Trophoblast cell (in vitro differentiated cells and primary cell): ENCODE results near the gene KRTAP5-4.
"Not testable (repeated sequence)": the region's sequence is repeated elsewhere in the genome, so short reads cannot be mapped to it uniquely, and the experiment has no call there.

Source experiments
- DNase-seq, 2 donors: peaks; one replicate each; pipeline ENCODE4 v3.0.0-alpha.2; 2016
- H2AFZ ChIP-seq: 2 replicates; pipeline ENCODE4 v1.6.1; 2013; ENCODE audit warnings: low read length, moderate library complexity, mild to moderate bottlenecking; ENCODE audit not compliant: insufficient read depth, poor library complexity
- H2AK5ac ChIP-seq: 2 replicates; pipeline ENCODE4 v1.6.1; 2013; ENCODE audit warnings: mild to moderate bottlenecking, low read length
- H2BK120ac ChIP-seq: 2 replicates; pipeline ENCODE4 v1.6.1; 2013; ENCODE audit warnings: low read length, mild to moderate bottlenecking, moderate library complexity; ENCODE audit not compliant: insufficient read depth, poor library complexity
- H2BK12ac ChIP-seq: 2 replicates; pipeline ENCODE4 v1.6.1; 2013; ENCODE audit warnings: mild to moderate bottlenecking, low read length, moderate library complexity
- H2BK5ac ChIP-seq: 2 replicates; pipeline ENCODE4 v1.6.1; 2013; ENCODE audit warnings: low read length, low read depth, moderate library complexity, mild to moderate bottlenecking; ENCODE audit not compliant: poor library complexity
- H3K14ac ChIP-seq: 2 replicates; pipeline ENCODE4 v1.6.1; 2013; ENCODE audit warnings: mild to moderate bottlenecking, low read length
- H3K18ac ChIP-seq: 2 replicates; pipeline ENCODE4 v1.6.1; 2013; ENCODE audit warnings: mild to moderate bottlenecking, low read length
- H3K23ac ChIP-seq: 2 replicates; pipeline ENCODE4 v1.6.1; 2013; ENCODE audit warnings: low read length
- H3K27ac ChIP-seq: 2 replicates; pipeline ENCODE4 v1.5.1; 2013; ENCODE audit warnings: low read depth, mild to moderate bottlenecking, inconsistent platforms, low read length, moderate library complexity
- H3K27me3 ChIP-seq: 2 replicates; pipeline ENCODE4 v1.6.1; 2013; ENCODE audit warnings: inconsistent platforms, mild to moderate bottlenecking, low read length, moderate library complexity; ENCODE audit not compliant: insufficient read depth
- H3K36me3 ChIP-seq, 2 experiments: 1 replicate in 1 of 2; 2 replicates in 1 of 2; pipeline ENCODE4 v1.6.1; 2013; ENCODE audit warnings: low read length in 2 of 2, mild to moderate bottlenecking in 2 of 2, moderate library complexity in 1 of 2; ENCODE audit not compliant: insufficient read depth in 2 of 2, control insufficient read depth in 1 of 2
- H3K4ac ChIP-seq: 2 replicates; pipeline ENCODE4 v1.6.1; 2013; ENCODE audit warnings: low read depth, mild to moderate bottlenecking, low read length, moderate library complexity
- H3K4me1 ChIP-seq, 2 experiments: 1 replicate in 1 of 2; 2 replicates in 1 of 2; pipeline ENCODE4 v1.6.1; 2013; ENCODE audit warnings: low read length in 2 of 2, mild to moderate bottlenecking in 2 of 2, moderate library complexity in 1 of 2; ENCODE audit not compliant: insufficient read depth in 2 of 2, control insufficient read depth in 1 of 2
- H3K4me2 ChIP-seq: 2 replicates; pipeline ENCODE4 v1.6.1; 2013; ENCODE audit warnings: inconsistent platforms, mild to moderate bottlenecking, low read length, moderate library complexity
- H3K4me3 ChIP-seq: 2 replicates; pipeline ENCODE4 v1.5.1; 2013; ENCODE audit warnings: mild to moderate bottlenecking, low read depth, low read length, inconsistent platforms
- H3K79me1 ChIP-seq: one replicate; pipeline ENCODE4 v1.6.1; 2013; ENCODE audit warnings: low read length
- H3K79me2 ChIP-seq: 2 replicates; pipeline ENCODE4 v1.6.1; 2013; ENCODE audit warnings: low read length, mild to moderate bottlenecking; ENCODE audit not compliant: control insufficient read depth, insufficient read depth, poor library complexity
- H3K9ac ChIP-seq: 2 replicates; pipeline ENCODE4 v1.6.1; 2013; ENCODE audit warnings: mild to moderate bottlenecking, low read length
- H3K9me3 ChIP-seq: 2 replicates; pipeline ENCODE4 v1.6.1; 2013; ENCODE audit warnings: low read depth, mild to moderate bottlenecking, control low read depth, inconsistent platforms, low read length; ENCODE audit not compliant: insufficient read depth
- H4K12ac ChIP-seq: 2 replicates; pipeline ENCODE4 v1.6.1; 2013; ENCODE audit warnings: low read depth, mild to moderate bottlenecking, low read length, moderate library complexity
- H4K8ac ChIP-seq: 2 replicates; pipeline ENCODE4 v1.6.1; 2013; ENCODE audit warnings: low read depth, mild to moderate bottlenecking, low read length, moderate library complexity
- H4K91ac ChIP-seq: one replicate; pipeline ENCODE4 v1.6.1; 2013; ENCODE audit warnings: low read depth, mild to moderate bottlenecking, low read length, moderate library complexity
- WGBS: extraction: QIAGEN DNeasy Blood & Tissue Kit; methylation state at CpG from one replicate; pipeline ENCODE4 v1.1.7; 2013; ENCODE audit warnings: missing lambda C conversion rate; ENCODE audit not compliant: insufficient read length, insufficient coverage; ENCODE audit errors: extremely low coverage; 5-methylcytosine and 5-hydroxymethylcytosine counted together

Gene KRTAP5-4

GRCh38 chr11:1648653-1649420 lies 26.9 kb upstream of the KRTAP5-4 start:
- Histone ChIP-seq H2BK120ac (no peak overlapping the region), H3K4me1 (no peaks in the 10 kb centered on the region), H3K79me1 (no peaks in the 10 kb centered on the region), H3K14ac (no peak overlapping the region), H3K27me3 (no peaks in the 10 kb centered on the region), H3K9ac (no peak overlapping the region), H3K9me3 (peaks cover 1% of the 10 kb centered on the region), H3K79me2 (no peaks in the 10 kb centered on the region), H3K27ac (no peak overlapping the region), H3K18ac (no peak overlapping the region), H2BK12ac (no peak overlapping the region), H2BK5ac (no peak overlapping the region), H3K23ac (no peak overlapping the region), H3K4me2 (no peak overlapping the region), H4K8ac (no peak overlapping the region), H3K4me3 (no peak overlapping the region), H4K91ac (no peak overlapping the region), H2AK5ac (no peak overlapping the region), H2AFZ (no peak overlapping the region), H4K12ac (no peak overlapping the region), H3K36me3 (no peaks in the 10 kb centered on the region), H3K4ac (no peak overlapping the region)
- WGBS = no CpG with 5 or more reads among the region's 28 CpGs
- DNase-seq = no peak

- Histone ChIP-seq H4K12ac (no peak overlapping the region), H3K79me1 (no peaks in the 10 kb centered on the region), H3K18ac (no peak overlapping the region), H3K14ac (no peak overlapping the region), H3K27me3 (no peaks in the 10 kb centered on the region), H3K23ac (no peak overlapping the region), H2BK120ac (no peak overlapping the region), H3K9me3 (peaks cover 1% of the 10 kb centered on the region), H3K9ac (no peak overlapping the region), H3K36me3 (no peaks in the 10 kb centered on the region), H3K79me2 (no peaks in the 10 kb centered on the region), H2BK12ac (no peak overlapping the region), H4K8ac (no peak overlapping the region), H4K91ac (no peak overlapping the region), H3K4me2 (no peak overlapping the region), H2AFZ (no peak overlapping the region), H3K4ac (no peak overlapping the region), H2AK5ac (no peak overlapping the region), H2BK5ac (no peak overlapping the region), H3K4me3 (no peak overlapping the region), H3K27ac (no peak overlapping the region), H3K4me1 (no peaks in the 10 kb centered on the region)
- no peak for DNase-seq
- WGBS = no CpG with 5 or more reads among the region's 35 CpGs
Observed at GRCh38 chr11:1647901-1648652, 26.1 kb upstream of the KRTAP5-4 start.

- H2AK5ac ChIP-seq, H4K91ac ChIP-seq, H3K79me2 ChIP-seq, H3K9ac ChIP-seq, H4K12ac ChIP-seq, H3K27ac ChIP-seq, H3K4me2 ChIP-seq, H3K18ac ChIP-seq, H2BK12ac ChIP-seq, H3K14ac ChIP-seq, H3K79me1 ChIP-seq, H3K4me3 ChIP-seq, DNase-seq, H3K4me1 ChIP-seq, H4K8ac ChIP-seq, H3K27me3 ChIP-seq, H3K23ac ChIP-seq, H2BK5ac ChIP-seq, H2AFZ ChIP-seq, H2BK120ac ChIP-seq, H3K4ac ChIP-seq, H3K9me3 ChIP-seq, H3K36me3 ChIP-seq: not testable (repeated sequence)
- no CpG with 5 or more reads among the region's 10 CpGs for WGBS
Observed at GRCh38 chr11:1646540-1646939, 24.6 kb upstream of the KRTAP5-4 start.

- Histone ChIP-seq H3K4ac (no peak overlapping the region), H3K79me2 (no peaks in the 10 kb centered on the region), H3K36me3 (no peaks in the 10 kb centered on the region), H3K4me1 (no peaks in the 10 kb centered on the region), H3K9me3 (peaks cover 1% of the 10 kb centered on the region), H3K4me3 (no peak overlapping the region), H3K27me3 (no peaks in the 10 kb centered on the region), H4K12ac (no peak overlapping the region), H3K4me2 (no peak overlapping the region), H2BK5ac (no peak overlapping the region), H2AFZ (no peak overlapping the region), H3K9ac (no peak overlapping the region), H3K79me1 (no peaks in the 10 kb centered on the region), H4K91ac (no peak overlapping the region), H3K14ac (no peak overlapping the region), H2BK120ac (no peak overlapping the region), H2BK12ac (no peak overlapping the region), H3K23ac (no peak overlapping the region), H2AK5ac (no peak overlapping the region), H3K27ac (no peak overlapping the region), H3K18ac (no peak overlapping the region), H4K8ac (no peak overlapping the region)
- no peak for DNase-seq
- WGBS = no CpG with 5 or more reads among the region's 12 CpGs
Observed at GRCh38 chr11:1645357-1645821, 23.5 kb upstream of the KRTAP5-4 start.
